OCI-LY7 (cell line): ENCODE data around the gene BAMBI.

Source experiments
- CTCF ChIP-seq: fragments of 200-600 bp; sonication (generic); conservative IDR thresholded peaks from 2 replicates; pipeline ENCODE4 v1.5.1; 2014; ENCODE audit warnings: mild to moderate bottlenecking, antibody characterized with exemption, low read length, moderate library complexity, mixed read lengths
- EZH2phosphoT487 ChIP-seq: fragments of 200-600 bp; sonication (generic); IDR thresholded peaks from 2 replicates; pipeline ENCODE4 v1.6.1; 2018; ENCODE audit warnings: low read depth, borderline replicate concordance, mild to moderate bottlenecking, mixed run types, antibody characterized with exemption, low read length, moderate library complexity, mixed read lengths

DNA sequence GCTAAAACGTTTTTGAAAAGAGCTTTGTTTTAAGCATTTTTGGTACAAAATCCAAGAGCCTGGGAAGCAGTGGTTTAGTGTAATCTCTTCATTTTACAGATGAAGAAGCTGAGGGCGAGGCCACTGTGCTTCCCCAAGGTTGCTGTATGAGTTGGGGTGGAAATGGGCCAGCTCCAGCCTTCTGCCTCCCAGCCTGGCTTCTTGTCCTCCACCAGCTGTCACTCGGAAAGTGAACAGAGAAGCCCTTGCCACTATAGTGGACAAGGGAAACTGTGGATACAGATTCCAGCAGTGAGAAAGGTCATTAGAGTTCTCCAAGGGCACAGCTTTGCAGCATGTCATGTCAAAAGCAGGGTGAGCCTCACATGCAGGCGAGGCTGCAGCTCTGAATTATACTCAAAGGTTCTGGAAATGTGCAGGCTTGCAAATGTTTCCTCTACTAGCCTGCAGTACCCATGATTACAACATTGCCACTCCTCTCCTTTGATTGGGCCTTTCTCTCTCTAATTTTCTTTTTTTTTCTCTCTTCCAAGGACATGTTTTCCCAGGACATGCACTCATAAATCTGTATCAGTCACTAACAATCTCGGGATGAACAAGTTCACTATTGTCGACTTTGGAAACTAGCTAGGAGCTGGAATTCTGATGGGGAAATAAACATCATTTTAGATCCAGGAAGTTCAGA is 33.0 kb downstream of the BAMBI start:
- TF ChIP-seq CTCF (no peak), EZH2phosphoT487 (no peak)
